H1 (cell line): Measurements from ENCODE around the gene IRF7. TPM values are rescaled to one million over a fixed set of nuclear protein-coding genes. Genes with fewer than 3 reads are reported as not detected.

Experiments
- BACH1 ChIP-seq: IDR thresholded peaks from 2 replicates; pipeline ENCODE4 v1.6.1; 2012; ENCODE audit warnings: low read length, improper control_type of control experiment
- CHD1 ChIP-seq: IDR thresholded peaks from 2 replicates; pipeline ENCODE4 v1.6.1; 2012; ENCODE audit warnings: low read depth, low read length, improper control_type of control experiment
- CTBP2 ChIP-seq: IDR thresholded peaks from 2 replicates; pipeline ENCODE4 v1.7.0; 2011; ENCODE audit warnings: borderline replicate concordance, mild to moderate bottlenecking, moderate library complexity, mixed read lengths, low read length; ENCODE audit not compliant: insufficient read depth, insufficient read length
- HDAC2 ChIP-seq, 2 experiments: fragments of 300-600 bp in 1 of 2; sonication (generic) in 1 of 2; IDR thresholded peaks; 2 replicates each; pipeline ENCODE4 v1.6.1; 2011 to 2012; ENCODE audit warnings: low read depth in 2 of 2, low read length in 2 of 2, mild to moderate bottlenecking in 2 of 2, moderate library complexity in 2 of 2, borderline replicate concordance in 1 of 2, inconsistent platforms in 1 of 2
- RAD21 ChIP-seq, 2 experiments: IDR thresholded peaks in 1 of 2; conservative IDR thresholded peaks in 1 of 2; 2 replicates each; pipeline ENCODE4 v1.6.1; 2011; ENCODE audit warnings: low read depth in 2 of 2, low read length in 2 of 2, improper control_type of control experiment in 1 of 2, inconsistent platforms in 1 of 2, mild to moderate bottlenecking in 1 of 2, moderate library complexity in 1 of 2
- TEAD4 ChIP-seq: IDR thresholded peaks from 2 replicates; pipeline ENCODE4 v1.6.1; 2012; ENCODE audit warnings: low read depth, low read length, inconsistent platforms, mixed read lengths
- USF2 ChIP-seq: IDR thresholded peaks from 2 replicates; pipeline ENCODE4 v1.6.1; 2011; ENCODE audit warnings: low read length, improper control_type of control experiment
- polyA plus RNA-seq, 7 experiments: library from polyadenylated mRNA; depleted of rRNA in 3 of 7; stranded (reverse) in 5 of 7; unstranded in 2 of 7; fragments of >200 nt in 5 of 7; fragments of 200-250 nt in 2 of 7; gene quantifications; 1 replicate in 5 of 7; 2 replicates in 1 of 7; 4 replicates in 1 of 7; pipeline versions ENCODE4 v1.2.1 to v1.2.3, GENCODE V29; 2011 to 2013; ENCODE audit warnings: missing spikeins in 2 of 7, mixed read lengths in 2 of 7
- total RNA-seq: library from RNA; stranded (reverse); fragmentation: NEBNext Ultra II Directional; extraction: Animal tissue kit (Norgen Biotek cat#: 25700); gene quantifications from 2 replicates; pipeline ENCODE4 v1.2.1, GENCODE V29; 2021

The IRF7 gene
- total and polyA plus RNA-seq, 2 of the 8 experiments (the other 6 are each of a cell fraction or from before 2014, with no cell fraction given), result 9.1 to 9.6 TPM

GRCh38 chr11:623999-624704 is 8.4 kb upstream of the IRF7 start (continued):
- TF ChIP-seq USF2, result no peak
- no peak for TF ChIP-seq TEAD4
- TF ChIP-seq BACH1, result no peak
- no peak for TF ChIP-seq CHD1
- TF ChIP-seq HDAC2 (IDR thresholded peaks at IDR 0.05; ENCODE audit: borderline replicate concordance in 1 of 2, low read depth in 2 of 2, low read length in 2 of 2), result no peak
- TF ChIP-seq CTBP2, result no peak
- no peak for TF ChIP-seq RAD21 (IDR thresholded peaks at IDR 0.05 in 1 of 2, conservative IDR thresholded peaks at IDR 0.05 in 1 of 2; ENCODE audit: low read depth in 2 of 2, low read length in 2 of 2)
- TF ChIP-seq, all 59 proteins: peak for 0
